Activated effector memory CD4-positive, alpha-beta T cell treated with anti-CD3 and anti-CD28 coated beads, Interleukin-2, amount 50 U/mL, for 16 hours (primary cell): ENCODE data around the gene IGSF10.

Source experiments
- DNase-seq: peaks from one replicate; pipeline ENCODE4 v3.0.0-alpha.2; 2020

Gene IGSF10

GRCh38 chr3:151412989-151413388 lies 47.9 kb downstream of the IGSF10 start:
- no peak for DNase-seq
